ENCODE measurements around the gene TBL1X.

DNA sequence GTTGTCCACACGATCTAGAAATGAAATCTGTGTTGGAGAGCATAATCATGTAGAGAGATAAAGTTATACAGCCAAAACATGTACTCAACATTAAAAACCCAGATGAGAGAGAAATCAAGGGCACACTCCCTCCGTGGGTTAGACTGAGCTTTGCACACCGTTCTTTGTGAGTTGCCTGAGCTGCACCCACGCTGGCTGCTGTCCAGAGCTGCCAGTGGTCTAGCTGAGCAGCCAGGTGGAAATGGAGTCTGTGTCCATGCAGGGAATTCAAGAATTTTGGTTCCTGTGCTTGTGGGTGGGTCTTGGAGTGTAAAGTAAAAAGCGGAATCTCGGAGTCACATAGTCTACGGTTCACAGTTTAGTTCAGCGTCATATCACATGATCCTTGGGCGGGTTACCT is 216.2 kb downstream of the TBL1X start:
- TF ChIP-seq, protein P1, sequence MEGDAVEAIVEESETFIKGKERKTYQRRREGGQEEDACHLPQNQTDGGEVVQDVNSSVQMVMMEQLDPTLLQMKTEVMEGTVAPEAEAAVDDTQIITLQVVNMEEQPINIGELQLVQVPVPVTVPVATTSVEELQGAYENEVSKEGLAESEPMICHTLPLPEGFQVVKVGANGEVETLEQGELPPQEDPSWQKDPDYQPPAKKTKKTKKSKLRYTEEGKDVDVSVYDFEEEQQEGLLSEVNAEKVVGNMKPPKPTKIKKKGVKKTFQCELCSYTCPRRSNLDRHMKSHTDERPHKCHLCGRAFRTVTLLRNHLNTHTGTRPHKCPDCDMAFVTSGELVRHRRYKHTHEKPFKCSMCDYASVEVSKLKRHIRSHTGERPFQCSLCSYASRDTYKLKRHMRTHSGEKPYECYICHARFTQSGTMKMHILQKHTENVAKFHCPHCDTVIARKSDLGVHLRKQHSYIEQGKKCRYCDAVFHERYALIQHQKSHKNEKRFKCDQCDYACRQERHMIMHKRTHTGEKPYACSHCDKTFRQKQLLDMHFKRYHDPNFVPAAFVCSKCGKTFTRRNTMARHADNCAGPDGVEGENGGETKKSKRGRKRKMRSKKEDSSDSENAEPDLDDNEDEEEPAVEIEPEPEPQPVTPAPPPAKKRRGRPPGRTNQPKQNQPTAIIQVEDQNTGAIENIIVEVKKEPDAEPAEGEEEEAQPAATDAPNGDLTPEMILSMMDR (IDR thresholded peaks at IDR 0.05), result no peak
- TF ChIP-seq POLR2A (IDR thresholded peaks at IDR 0.05) (no peak), POLR2AphosphoS5 (IDR thresholded peaks at IDR 0.05) (no peak)

Data from stomach (tissue), 4 donors.